ENCODE results near the gene STK39. TPM values are rescaled to one million over a fixed set of nuclear protein-coding genes. Genes with fewer than 3 reads are reported as not detected.

Gene STK39
- total and polyA plus RNA-seq, 9 of the 15 experiments (the other 6 are each of a cell fraction or from before 2014, with no cell fraction given) = 0.19 to 0.76 (median 0.51) TPM

DNA sequence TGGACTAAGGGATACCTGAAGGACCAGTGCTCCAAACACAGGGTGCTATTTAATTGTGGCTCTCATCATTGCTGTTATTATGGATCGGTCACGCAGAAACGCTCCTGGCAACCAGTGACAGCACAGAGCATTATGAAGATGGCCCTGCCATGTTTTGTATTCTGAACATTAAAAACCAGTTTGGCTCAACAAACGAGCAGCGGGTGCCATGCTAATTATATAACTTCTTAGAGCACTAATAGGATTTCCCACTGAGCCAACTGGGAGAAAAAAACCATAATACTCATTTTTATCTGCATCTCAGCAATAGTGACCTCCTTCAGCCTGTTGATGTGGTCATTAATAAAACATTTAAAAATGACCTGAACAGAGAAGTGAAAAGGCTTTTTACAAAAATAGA is 212.8 kb downstream of the STK39 start:
- no peak overlapping the region for H3K4me2 ChIP-seq (ENCODE audit: insufficient read depth, low read length)
- H3K79me2 ChIP-seq (ENCODE audit: control insufficient read depth, insufficient read depth, low read length) = no peaks in the 10 kb centered on the region
- H3K27ac ChIP-seq (ENCODE audit: extremely low read depth, low read depth, low read length) = no peak overlapping the region
- H3K9me1 ChIP-seq (ENCODE audit: control insufficient read depth, insufficient read depth, low read length) = no peaks in the 10 kb centered on the region
- H3K4me3 ChIP-seq = no peak overlapping the region
- no peak for DNase-seq (ENCODE audit: extremely low read depth in 1 of 4, low spot score in 3 of 4)
- WGBS (ENCODE audit: insufficient coverage, low coverage, missing lambda C conversion rate) = 6% methylated on average over 5 of the region's 5 CpGs
- ATAC-seq = no peak
- CTCF ChIA-PET (ENCODE audit: low intra/inter-chr PET ratio) = no interaction called here
- POLR2A ChIA-PET = no interaction called here
- no peak for FAIRE-seq
- H3K9ac ChIP-seq (ENCODE audit: insufficient read depth in 1 of 2, low read depth in 2 of 2, low read length in 2 of 2) = no peak overlapping the region
- H3K27me3 ChIP-seq (ENCODE audit: control insufficient read depth in 2 of 2, insufficient read depth in 2 of 2, low read length in 2 of 2) = peaks cover 0 to 11% of the 10 kb centered on the region in 2 experiments; a peak in 2 of 5 replicates
- intact Hi-C loops (cut with micrococcal nuclease) (no loop called here), in situ Hi-C loops (cut with MboI) (no loop called here)
- BruUV-seq (replicated peaks) = no TSS peak
- H4K20me1 ChIP-seq (replicated peaks; ENCODE audit: control insufficient read depth, insufficient read depth, low read length) = no peaks in the 10 kb centered on the region
- H3K4me1 ChIP-seq (replicated peaks in 1 of 2; ENCODE audit: control insufficient read depth in 2 of 2, insufficient read depth in 2 of 2, low read length in 2 of 2) = no peaks in the 10 kb centered on the region
- H2AFZ ChIP-seq (ENCODE audit: low read depth, low read length) = no peak overlapping the region
- TF ChIP-seq RBM39 (optimal IDR thresholded peaks at IDR 0.05; ENCODE audit: low read depth, low read length) (no peak), NFATC3 (IDR thresholded peaks at IDR 0.05) (no peak), ZFP30 (CRISPR knock-in tag; IDR thresholded peaks at IDR 0.05; ENCODE audit: borderline replicate concordance) (no peak), ZNF217 (CRISPR knock-in tag; IDR thresholded peaks at IDR 0.05) (no peak)
- H3K36me3 ChIP-seq (ENCODE audit: control insufficient read depth, insufficient read depth, low read length) = no peaks in the 10 kb centered on the region
- H3K9me3 ChIP-seq (replicated peaks; ENCODE audit: control insufficient read depth, insufficient read depth, low read depth, low read length) = no peaks in the 10 kb centered on the region

DNA sequence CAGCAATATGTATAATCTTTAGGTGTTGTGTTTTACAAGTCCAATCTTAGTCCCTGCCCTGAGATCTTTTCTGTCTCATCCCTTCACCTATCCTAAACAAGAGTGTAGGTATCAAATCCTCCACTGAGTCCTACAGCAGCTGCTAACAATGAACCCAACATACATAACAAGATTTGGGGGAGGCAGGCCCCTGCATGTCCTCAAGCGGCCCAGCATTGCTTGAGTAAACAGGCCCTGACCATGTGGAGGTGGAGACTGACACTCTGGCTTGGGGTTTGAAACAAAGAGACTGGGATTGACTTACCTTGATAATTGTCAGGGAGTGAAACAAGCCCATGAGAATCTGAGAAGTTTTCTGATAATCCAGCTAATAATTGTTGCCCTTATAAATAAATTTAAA is 213.4 kb downstream of the STK39 start:
- no peaks in the 10 kb centered on the region for H3K36me3 ChIP-seq (ENCODE audit: control insufficient read depth, insufficient read depth, low read length)
- DNase-seq (ENCODE audit: extremely low read depth in 1 of 4, low spot score in 3 of 4) (no peak), FAIRE-seq (no peak), ATAC-seq (no peak; the same call in 2 of the 3 replicates)
- H3K27ac ChIP-seq (ENCODE audit: extremely low read depth, low read depth, low read length) = no peak overlapping the region
- no TSS peak for BruUV-seq (replicated peaks)
- H3K9me1 ChIP-seq (ENCODE audit: control insufficient read depth, insufficient read depth, low read length) = no peaks in the 10 kb centered on the region
- no peaks in the 10 kb centered on the region for H3K4me1 ChIP-seq (replicated peaks in 1 of 2; ENCODE audit: control insufficient read depth in 2 of 2, insufficient read depth in 2 of 2, low read length in 2 of 2)
- ChIA-PET CTCF (ENCODE audit: low intra/inter-chr PET ratio) (no interaction called here), POLR2A (no interaction called here)
- H3K4me3 ChIP-seq = no peak overlapping the region
- no peaks in the 10 kb centered on the region for H3K79me2 ChIP-seq (ENCODE audit: control insufficient read depth, insufficient read depth, low read length)
- in situ Hi-C loops (cut with MboI) = no loop called here
- no peak overlapping the region for H3K4me2 ChIP-seq (ENCODE audit: insufficient read depth, low read length)
- peaks cover 0 to 13% of the 10 kb centered on the region in 2 experiments; a peak in 2 of 5 replicates for H3K27me3 ChIP-seq (ENCODE audit: control insufficient read depth in 2 of 2, insufficient read depth in 2 of 2, low read length in 2 of 2)
- no peak overlapping the region for H2AFZ ChIP-seq (ENCODE audit: low read depth, low read length)
- intact Hi-C loops (cut with micrococcal nuclease) = no loop called here
- H3K9me3 ChIP-seq (replicated peaks; ENCODE audit: control insufficient read depth, insufficient read depth, low read depth, low read length) = no peaks in the 10 kb centered on the region
- H4K20me1 ChIP-seq (replicated peaks; ENCODE audit: control insufficient read depth, insufficient read depth, low read length) = no peaks in the 10 kb centered on the region
- 0% methylated on average over 1 of the region's 1 CpG for WGBS (ENCODE audit: insufficient coverage, low coverage, missing lambda C conversion rate)
- no peak overlapping the region for H3K9ac ChIP-seq (ENCODE audit: insufficient read depth in 1 of 2, low read depth in 2 of 2, low read length in 2 of 2)
- TF ChIP-seq ZNF444 (CRISPR knock-in tag; IDR thresholded peaks at IDR 0.05) (no peak), ZNF311 (CRISPR knock-in tag; IDR thresholded peaks at IDR 0.05) (no peak), KAT7 (CRISPR knock-in tag; IDR thresholded peaks at IDR 0.05; ENCODE audit: borderline replicate concordance) (no peak), ZNF507 (tag; conservative IDR thresholded peaks at IDR 0.05) (no peak), RAD51 (IDR thresholded peaks at IDR 0.05; ENCODE audit: borderline replicate concordance, low read depth) (no peak)
- TF ChIP-seq, protein P1, sequence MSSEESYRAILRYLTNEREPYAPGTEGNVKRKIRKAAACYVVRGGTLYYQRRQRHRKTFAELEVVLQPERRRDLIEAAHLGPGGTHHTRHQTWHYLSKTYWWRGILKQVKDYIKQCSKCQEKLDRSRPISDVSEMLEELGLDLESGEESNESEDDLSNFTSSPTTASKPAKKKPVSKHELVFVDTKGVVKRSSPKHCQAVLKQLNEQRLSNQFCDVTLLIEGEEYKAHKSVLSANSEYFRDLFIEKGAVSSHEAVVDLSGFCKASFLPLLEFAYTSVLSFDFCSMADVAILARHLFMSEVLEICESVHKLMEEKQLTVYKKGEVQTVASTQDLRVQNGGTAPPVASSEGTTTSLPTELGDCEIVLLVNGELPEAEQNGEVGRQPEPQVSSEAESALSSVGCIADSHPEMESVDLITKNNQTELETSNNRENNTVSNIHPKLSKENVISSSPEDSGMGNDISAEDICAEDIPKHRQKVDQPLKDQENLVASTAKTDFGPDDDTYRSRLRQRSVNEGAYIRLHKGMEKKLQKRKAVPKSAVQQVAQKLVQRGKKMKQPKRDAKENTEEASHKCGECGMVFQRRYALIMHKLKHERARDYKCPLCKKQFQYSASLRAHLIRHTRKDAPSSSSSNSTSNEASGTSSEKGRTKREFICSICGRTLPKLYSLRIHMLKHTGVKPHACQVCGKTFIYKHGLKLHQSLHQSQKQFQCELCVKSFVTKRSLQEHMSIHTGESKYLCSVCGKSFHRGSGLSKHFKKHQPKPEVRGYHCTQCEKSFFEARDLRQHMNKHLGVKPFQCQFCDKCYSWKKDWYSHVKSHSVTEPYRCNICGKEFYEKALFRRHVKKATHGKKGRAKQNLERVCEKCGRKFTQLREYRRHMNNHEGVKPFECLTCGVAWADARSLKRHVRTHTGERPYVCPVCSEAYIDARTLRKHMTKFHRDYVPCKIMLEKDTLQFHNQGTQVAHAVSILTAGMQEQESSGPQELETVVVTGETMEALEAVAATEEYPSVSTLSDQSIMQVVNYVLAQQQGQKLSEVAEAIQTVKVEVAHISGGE (CRISPR knock-in tag; IDR thresholded peaks at IDR 0.05) = no peak

Data from K562 (cell line).